ENCODE measurements around the gene EHMT1.

DNA sequence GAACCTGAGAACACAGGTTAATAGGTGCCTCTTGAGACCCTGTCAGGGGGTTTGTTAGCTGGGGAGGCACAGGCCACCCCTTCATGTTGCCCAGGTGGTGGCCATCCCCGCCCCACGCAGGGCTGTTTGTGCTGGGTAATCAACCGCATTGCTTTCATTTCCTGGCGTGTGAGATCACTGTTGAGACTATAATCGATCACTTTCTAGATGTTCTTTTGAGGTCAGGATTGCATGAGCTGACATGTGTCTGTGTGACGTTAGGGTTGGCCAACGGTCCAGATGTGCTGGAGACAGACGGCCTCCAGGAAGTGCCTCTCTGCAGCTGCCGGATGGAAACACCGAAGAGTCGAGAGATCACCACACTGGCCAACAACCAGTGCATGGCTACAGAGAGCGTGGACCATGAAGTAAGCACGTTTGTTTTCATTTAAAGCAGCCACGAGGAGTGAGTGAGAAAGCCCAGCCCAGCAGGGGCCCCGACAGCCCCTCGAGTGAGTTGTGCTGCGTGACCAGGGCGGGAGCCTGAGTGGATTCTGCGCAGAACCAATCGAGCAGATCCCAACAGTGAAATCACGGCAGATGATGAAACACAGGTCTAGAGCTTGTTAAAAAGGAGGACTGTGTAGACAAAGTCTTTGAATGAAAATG lies 143.7 kb downstream of the EHMT1 start:
- no peak for TF ChIP-seq POLR2AphosphoS5 (IDR thresholded peaks at IDR 0.05; ENCODE audit: borderline replicate concordance, low read depth, low read length)
- no peak for TF ChIP-seq EZH2 (IDR thresholded peaks at IDR 0.05)
- TF ChIP-seq FOXP2 (optimal IDR thresholded peaks at IDR 0.05; ENCODE audit: control extremely low read depth, extremely low read length, insufficient read depth), result no peak
